T-helper 1 cell treated with Interleukin-12 subunit alpha and Interleukin-12 subunit beta and Interleukin-4 antibody, amounts not matched to agents 30 ng/mL and 1 ng/mL, for 36 hours (primary cell): ENCODE measurements around the gene PTPRM. TPM values are rescaled to one million over a fixed set of nuclear protein-coding genes. Genes with fewer than 3 reads are reported as not detected.

Experiments
- intact Hi-C: fragments of 100-400 bp; cut with micrococcal nuclease; formaldehyde crosslinking; loops from one replicate; pipeline ENCODE4 v1.15.1; 2024
- total RNA-seq: library from RNA; stranded (reverse); gene quantifications from 2 replicates; pipeline ENCODE4 v1.2.3, GENCODE V29; 2022

The PTPRM gene
- total RNA-seq, 1 donor from 2014 or later, result 8.2 TPM

DNA sequence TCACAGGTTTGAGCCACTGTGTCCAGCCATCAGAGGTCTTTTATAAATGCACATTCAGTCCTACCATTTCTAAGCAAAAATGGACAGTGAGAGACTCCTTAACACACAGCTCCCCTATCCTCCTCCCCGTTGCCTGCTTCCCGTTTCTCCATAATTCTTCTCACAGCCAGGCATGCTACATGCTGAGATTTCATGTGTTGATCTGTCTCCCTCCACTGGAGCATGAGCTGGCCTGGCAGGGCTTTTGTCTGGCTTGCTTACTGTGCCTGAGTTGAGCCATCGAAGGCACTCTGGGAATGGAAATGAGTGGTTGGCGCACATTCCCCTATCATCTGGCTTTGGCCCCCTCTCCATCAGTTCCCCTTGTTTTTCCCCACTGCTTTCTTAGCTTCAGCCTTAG is 413.5 kb downstream of the PTPRM start:
- intact Hi-C loops, result loop anchor here (5.0 kb wide), 1 partner anchor 1063 kb away; no protein-coding TSS in a partner anchor

DNA sequence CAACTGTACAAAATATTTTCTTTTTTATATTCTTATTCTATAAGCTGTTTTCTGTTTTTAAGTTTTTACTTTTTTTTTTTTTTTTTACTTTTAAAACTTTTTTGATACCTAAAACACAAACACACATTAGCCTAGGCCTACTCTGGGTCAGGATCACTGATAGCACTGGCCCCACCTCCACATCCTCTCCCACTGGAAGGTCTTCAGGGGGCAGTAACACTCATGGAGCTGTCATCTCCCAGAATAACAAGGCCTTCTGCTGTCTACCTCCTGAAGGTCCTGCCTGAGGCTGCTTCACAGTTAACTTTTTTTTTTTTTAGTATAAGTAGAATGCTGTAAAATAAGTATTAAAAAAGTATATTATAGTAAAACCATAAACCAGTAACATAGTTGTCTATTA is 415.1 kb downstream of the PTPRM start:
- intact Hi-C loops, result loop anchor here (5.0 kb wide), 1 partner anchor 1065 kb away; no protein-coding TSS in a partner anchor

DNA sequence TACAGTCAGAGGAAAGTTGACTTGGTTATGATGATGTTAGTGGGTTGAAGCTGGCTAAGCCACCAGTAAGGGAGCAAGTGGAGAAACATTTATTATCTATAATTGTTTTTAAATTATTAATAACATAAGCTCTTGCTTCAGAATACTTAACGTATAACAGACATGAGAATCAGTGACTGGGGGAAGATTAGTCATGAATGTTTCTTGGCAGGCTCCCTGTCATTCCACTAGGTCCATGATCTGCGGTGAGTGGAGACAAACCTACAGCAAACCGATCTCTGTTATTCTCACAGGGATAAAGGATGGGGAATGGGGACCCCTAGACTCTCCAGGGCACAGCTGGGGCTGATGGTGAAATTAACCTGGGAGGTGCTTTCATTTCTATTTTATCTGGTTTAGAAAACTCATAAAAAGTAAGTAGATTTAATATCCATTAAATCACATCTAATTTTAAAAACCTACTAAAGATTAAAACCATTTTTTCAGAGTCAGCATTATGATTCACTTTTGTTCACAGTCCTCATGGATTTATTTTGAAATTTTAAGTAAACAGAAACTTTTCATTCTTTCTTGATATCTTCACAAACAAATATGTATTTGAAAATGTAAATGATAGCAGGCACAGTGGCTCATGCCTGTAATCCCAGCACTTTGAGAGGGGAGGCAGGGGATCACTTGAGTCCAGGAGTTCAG is 420.3 kb downstream of the PTPRM start:
- intact Hi-C loops, result no loop called here

GRCh38 chr18:7990670-7991069 is 423.6 kb downstream of the PTPRM start:
- intact Hi-C loops, result no loop called here

GRCh38 chr18:8001711-8002301 is 434.7 kb downstream of the PTPRM start:
- intact Hi-C loops, result no loop called here

DNA sequence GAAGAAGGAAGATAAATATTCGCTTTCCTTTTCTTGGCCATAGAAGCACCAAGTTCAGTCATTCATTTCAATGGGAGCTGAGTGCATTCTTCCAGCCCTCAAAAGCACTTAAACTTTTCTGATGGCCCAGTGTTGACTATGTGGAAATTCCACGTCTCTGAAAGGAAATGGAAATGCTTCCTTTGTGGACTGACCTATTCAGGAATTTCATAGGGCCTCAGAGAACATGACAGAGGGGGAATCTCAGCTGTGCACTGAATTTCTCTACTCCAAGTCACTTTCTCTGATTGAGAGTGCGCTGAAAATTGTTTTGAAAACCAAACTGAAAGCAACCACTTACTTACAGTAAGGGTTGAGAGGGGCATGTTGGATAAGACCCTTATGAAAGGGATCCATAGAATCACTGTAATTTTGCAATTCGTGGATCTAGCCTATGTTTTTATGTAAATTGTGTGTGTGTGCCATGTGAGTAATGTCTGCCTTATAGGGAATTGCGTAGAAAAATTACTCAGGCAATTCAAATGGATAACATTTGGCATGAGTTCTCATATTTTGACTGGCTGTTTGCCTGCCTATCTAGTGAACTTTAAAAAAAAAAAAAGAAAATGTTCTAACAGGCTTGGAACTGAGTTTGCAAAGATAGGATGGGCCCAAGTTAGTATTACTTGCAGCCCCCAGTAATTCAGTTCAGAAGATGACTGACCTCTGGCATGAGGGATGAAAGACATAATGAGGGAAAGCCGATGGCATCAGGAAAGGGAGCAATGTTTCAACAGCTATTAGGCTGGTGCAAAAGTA is 437.0 kb downstream of the PTPRM start:
- intact Hi-C loops, result no loop called here

- intact Hi-C loops, result no loop called here
These were observed 437.7 kb downstream of the PTPRM start for GRCh38 chr18:8004792-8005191.

GRCh38 chr18:8005870-8006569 is 438.9 kb downstream of the PTPRM start:
- intact Hi-C loops, result no loop called here

GRCh38 chr18:8006979-8007378 is 439.9 kb downstream of the PTPRM start:
- intact Hi-C loops, result no loop called here

- intact Hi-C loops, result no loop called here
These were observed 440.9 kb downstream of the PTPRM start for GRCh38 chr18:8008033-8008432.

DNA sequence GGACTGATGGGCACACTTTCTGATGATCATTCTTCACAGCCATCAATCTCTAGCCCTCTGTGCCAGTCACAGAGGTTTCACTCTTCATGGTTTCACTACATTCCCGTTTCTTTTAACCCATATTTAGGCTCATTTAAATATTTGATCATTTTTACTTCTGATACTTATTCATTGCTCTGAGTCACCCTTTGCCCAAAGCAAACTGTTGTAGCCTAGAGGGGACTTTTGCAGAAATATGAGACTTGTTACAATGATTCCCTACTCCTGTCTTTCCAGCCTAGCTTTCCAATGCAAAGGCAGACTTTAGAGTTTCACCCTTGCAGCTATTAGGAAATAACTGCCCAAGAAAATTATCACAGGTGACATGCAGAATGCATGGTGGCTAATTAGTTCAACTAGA is 444.2 kb downstream of the PTPRM start:
- intact Hi-C loops, result no loop called here

- intact Hi-C loops, result no loop called here
These were observed 444.8 kb downstream of the PTPRM start for GRCh38 chr18:8011906-8012305.

GRCh38 chr18:8018701-8019331 is 451.7 kb downstream of the PTPRM start:
- intact Hi-C loops, result no loop called here

DNA sequence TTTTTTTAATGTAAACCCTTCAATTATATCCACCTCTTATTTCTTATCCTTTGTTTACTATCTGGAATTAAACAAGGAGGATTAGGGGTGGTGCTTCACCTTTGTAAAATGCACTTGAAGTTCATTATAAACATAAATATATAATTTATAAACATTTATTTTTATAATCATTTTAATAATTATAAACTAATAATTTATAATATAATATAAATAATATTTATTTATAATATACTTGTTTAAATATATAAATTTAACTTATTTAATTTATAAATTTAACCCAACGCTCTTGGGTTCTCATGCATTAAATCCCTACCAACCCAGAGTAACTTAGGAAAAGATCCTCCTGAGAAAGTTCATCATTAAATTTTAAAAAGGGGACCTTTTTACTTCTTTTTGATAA is 452.5 kb downstream of the PTPRM start:
- intact Hi-C loops, result no loop called here

GRCh38 chr18:8020132-8020846 is 453.2 kb downstream of the PTPRM start:
- intact Hi-C loops, result no loop called here

DNA sequence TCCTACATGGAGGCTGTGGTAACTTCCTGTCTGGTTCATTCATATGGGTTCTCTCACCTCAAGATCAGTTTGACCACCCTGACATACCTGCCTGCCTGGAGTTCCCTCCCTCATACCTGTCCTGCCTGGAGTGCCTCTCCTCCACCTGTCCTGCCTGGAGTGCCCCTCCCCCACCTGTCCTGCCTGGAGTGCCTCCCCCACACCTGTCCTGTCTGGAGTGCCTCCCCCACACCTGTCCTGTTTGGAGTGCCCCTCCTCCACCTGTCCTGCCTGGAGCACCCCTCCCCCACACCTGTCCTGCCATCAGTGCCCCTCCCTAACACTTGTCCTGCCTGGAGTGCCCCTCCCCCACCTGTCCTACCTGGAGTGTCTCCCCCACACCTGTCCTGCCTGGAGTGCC is 461.9 kb downstream of the PTPRM start:
- intact Hi-C loops, result no loop called here

DNA sequence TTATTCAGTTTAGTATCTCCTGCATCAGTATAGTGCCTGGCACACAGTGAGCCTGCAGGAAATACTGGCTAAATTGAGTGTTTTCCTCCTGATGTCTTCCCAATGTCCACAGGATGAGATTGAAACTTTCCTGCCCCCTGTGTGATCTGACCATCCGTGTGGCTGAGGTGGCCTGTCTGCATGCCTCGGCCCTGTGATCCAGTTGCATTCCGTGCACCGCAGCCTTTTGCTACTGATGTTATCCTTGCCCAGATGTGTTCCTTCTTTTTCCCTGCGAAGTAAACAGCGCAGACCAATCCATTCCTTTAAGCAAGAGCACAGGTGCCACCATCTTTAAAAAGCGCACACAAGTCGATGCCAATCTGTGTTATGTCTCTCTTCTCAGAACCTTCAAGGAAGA is 462.6 kb downstream of the PTPRM start:
- intact Hi-C loops, result no loop called here

DNA sequence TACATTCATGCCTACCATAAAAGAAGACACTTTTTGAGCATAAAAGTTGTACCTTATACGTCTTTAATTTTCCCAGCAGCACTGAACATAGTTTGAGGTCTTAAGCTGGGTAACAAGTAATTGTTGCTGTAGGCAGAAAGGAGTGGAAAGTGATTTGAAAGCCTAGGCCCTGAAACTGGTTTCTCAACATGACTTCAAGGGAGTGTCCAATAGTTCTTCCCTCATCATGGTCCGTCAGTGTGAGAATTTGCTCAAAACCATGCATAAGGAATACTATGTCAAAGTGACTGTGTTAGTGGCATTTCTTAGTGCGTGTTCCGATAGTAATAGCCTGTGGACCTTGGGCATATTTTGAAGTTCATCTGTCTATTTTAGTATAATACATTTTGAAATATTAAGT is 463.1 kb downstream of the PTPRM start:
- intact Hi-C loops, result no loop called here

- intact Hi-C loops, result no loop called here
These were observed 464.4 kb downstream of the PTPRM start for GRCh38 chr18:8031496-8031895.

DNA sequence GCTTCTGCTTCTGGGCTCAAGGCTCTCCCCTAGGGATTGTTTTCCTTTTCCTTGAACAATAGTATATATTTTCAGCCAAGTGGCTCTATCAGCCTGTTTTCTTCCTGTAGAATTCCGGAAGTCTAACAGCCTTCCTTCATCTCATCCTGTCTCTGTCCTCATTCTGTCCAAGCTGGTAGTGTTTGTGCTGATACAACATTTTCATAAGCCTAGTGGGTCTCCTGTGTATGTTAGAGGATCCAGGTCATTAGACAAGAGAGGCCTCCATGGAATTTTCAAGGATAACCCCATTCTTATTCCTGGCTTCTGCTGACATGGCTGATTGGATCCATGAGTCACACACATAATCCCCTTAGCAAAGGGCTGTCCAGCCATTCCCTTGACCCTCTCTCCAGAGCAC is 467.6 kb downstream of the PTPRM start:
- intact Hi-C loops, result no loop called here

DNA sequence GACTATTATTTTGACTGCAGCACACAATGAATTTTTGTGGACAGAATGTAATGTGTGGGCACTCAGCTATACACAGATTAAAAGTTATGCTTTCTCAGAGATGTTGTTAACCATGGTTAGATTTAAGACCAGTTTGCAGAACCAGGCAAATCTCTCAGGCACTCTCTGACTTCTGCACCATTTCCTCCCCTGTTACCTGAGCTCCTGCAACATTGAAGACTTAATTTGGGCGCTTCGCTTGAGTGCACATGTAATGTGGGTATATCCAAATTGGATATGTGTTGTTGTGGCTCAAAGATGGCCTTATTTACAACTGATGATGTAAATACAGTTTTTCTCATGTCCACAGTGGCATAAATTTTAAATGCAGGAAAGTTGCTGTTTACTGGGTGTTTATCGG is 469.4 kb downstream of the PTPRM start:
- intact Hi-C loops, result no loop called here
